Esophagus squamous epithelium (tissue), 4 donors: Measurements from ENCODE around the gene PAGR1.

Experiments
- CTCF ChIP-seq, 6 experiments: fragments of 450-650 bp in 4 of 6; fragments of 200-600 bp in 2 of 6; sonication (generic) in 2 of 6; IDR thresholded peaks; one replicate each; pipeline ENCODE4 v1.5.1; 2016 to 2019; ENCODE audit warnings: antibody characterized with exemption in 6 of 6, mild to moderate bottlenecking in 4 of 6, moderate library complexity in 4 of 6
- POLR2A ChIP-seq, 4 donors: fragments of 450-650 bp; IDR thresholded peaks; one replicate each; pipeline ENCODE4 v1.6.1; 2017; ENCODE audit warnings: antibody characterized with exemption in 4 of 4, mild to moderate bottlenecking in 4 of 4, moderate library complexity in 3 of 4

GRCh38 chr16:29860218-29860617 lies 44.3 kb downstream of the PAGR1 start:
- TF ChIP-seq CTCF (IDR thresholded peaks at IDR 0.05) (no peak), POLR2A (IDR thresholded peaks at IDR 0.05) (no peak)
